Measurements from ENCODE around the gene TANGO2. TPM values are rescaled to one million over a fixed set of nuclear protein-coding genes. Genes with fewer than 3 reads are reported as not detected.
A peak's percentile ranks its signal among the peaks of the same experiment; 100 is the strongest.

Gene TANGO2
- total and polyA plus RNA-seq, 9 of the 15 experiments (the other 6 are each of a cell fraction or from before 2014, with no cell fraction given), result 15.5 to 94.9 (median 70.1) TPM

DNA sequence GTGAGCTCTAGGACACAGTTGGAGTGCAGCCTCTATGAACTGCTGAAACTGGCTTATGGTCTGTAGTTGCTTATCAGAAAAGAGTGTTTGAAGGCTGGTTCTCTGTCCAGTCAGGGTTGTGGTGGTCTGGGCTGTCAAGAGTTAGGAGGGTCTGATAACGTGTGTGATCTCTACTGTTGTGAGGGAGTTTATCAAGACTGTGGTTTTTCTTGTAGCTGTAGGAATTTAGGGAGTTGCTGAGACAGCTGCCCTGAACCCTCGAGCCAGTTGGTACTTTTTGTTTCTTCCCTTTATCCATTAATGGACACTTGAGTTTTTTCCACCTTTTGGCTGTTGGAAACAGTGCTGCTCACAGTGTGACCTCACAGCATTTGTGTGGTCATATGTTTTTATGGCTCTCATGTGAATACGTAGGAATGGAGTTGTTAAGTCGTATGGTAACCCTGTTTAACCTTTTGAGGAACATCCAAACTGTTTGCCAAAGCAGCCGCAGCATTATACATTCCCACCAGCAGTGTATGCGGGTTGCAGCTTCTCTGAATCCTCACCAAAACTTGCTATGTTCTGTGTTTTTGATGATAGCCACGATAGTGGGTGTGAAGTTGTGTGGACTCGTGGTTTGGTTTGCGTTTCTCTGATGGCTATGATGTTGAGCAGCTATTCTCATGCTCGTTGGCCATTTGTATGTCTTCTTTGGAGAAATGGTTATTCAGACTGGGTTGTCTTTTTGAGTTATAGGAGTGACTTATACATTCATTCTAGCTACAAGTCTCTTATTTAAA is 38.3 kb downstream of the TANGO2 start:
- H4K20me1 ChIP-seq (replicated peaks; ENCODE audit: control insufficient read depth, insufficient read depth, low read length), result peaks cover 14% of the 10 kb centered on the region; the same call in 1 of the 2 replicates
- peak overlapping the region; percentile 81 for H3K4me2 ChIP-seq (ENCODE audit: insufficient read depth, low read length)
- H3K9ac ChIP-seq (ENCODE audit: insufficient read depth in 1 of 2, low read depth in 2 of 2, low read length in 2 of 2), result peak overlapping the region; percentile 1 to 52; a peak in 3 of 4 replicates
- peak overlapping the region; percentile 1; the same call in 1 of the 2 replicates for H3K4me3 ChIP-seq
- peak overlapping the region; percentile 27 for H2AFZ ChIP-seq (ENCODE audit: low read depth, low read length)
- ChIA-PET CTCF (ENCODE audit: low intra/inter-chr PET ratio) (no interaction called here), POLR2A (interaction anchor here (0.5 to 5.0 kb wide), 30 partner anchors 11 to 648 kb away, joined by 3 to 77 read pairs (median 4); partner anchors contain the start of genes DGCR8, RANBP1, TANGO2 and TRMT2A)
- peak; percentile 73 to 90 (median 80) for DNase-seq (ENCODE audit: extremely low read depth in 1 of 4, low spot score in 3 of 4)
- H3K4me1 ChIP-seq (replicated peaks in 1 of 2; ENCODE audit: control insufficient read depth in 2 of 2, insufficient read depth in 2 of 2, low read length in 2 of 2), result peaks cover 28 to 90% of the 10 kb centered on the region in 2 experiments
- intact Hi-C loops (cut with micrococcal nuclease) (loop anchor here (1.0 to 2.0 kb wide), 3 partner anchors 22 to 58 kb away; partner anchors contain the start of genes DGCR8, TANGO2 and TRMT2A), in situ Hi-C loops (cut with MboI) (no loop called here)
- no peaks in the 10 kb centered on the region for H3K27me3 ChIP-seq (ENCODE audit: control insufficient read depth in 2 of 2, insufficient read depth in 2 of 2, low read length in 2 of 2)
- 2% methylated on average over 10 of the region's 10 CpGs for WGBS (ENCODE audit: insufficient coverage, low coverage, missing lambda C conversion rate)
- no peaks in the 10 kb centered on the region for H3K9me3 ChIP-seq (replicated peaks; ENCODE audit: control insufficient read depth, insufficient read depth, low read depth, low read length)
- peaks cover 28% of the 10 kb centered on the region for H3K9me1 ChIP-seq (ENCODE audit: control insufficient read depth, insufficient read depth, low read length)
- BruUV-seq (replicated peaks), result TSS peak; percentile 25
- peaks cover 16% of the 10 kb centered on the region; the same call in 2 of the 3 replicates for H3K79me2 ChIP-seq (ENCODE audit: control insufficient read depth, insufficient read depth, low read length)
- peak; percentile 95 for FAIRE-seq
- H3K27ac ChIP-seq (ENCODE audit: extremely low read depth, low read depth, low read length), result peak overlapping the region; percentile 71
- ATAC-seq, result peak; percentile 83
- H3K36me3 ChIP-seq (ENCODE audit: control insufficient read depth, insufficient read depth, low read length), result peaks cover 80% of the 10 kb centered on the region
- TF ChIP-seq SOX6 (IDR thresholded peaks at IDR 0.05), result peak; percentile 72
- TF ChIP-seq, protein P1, sequence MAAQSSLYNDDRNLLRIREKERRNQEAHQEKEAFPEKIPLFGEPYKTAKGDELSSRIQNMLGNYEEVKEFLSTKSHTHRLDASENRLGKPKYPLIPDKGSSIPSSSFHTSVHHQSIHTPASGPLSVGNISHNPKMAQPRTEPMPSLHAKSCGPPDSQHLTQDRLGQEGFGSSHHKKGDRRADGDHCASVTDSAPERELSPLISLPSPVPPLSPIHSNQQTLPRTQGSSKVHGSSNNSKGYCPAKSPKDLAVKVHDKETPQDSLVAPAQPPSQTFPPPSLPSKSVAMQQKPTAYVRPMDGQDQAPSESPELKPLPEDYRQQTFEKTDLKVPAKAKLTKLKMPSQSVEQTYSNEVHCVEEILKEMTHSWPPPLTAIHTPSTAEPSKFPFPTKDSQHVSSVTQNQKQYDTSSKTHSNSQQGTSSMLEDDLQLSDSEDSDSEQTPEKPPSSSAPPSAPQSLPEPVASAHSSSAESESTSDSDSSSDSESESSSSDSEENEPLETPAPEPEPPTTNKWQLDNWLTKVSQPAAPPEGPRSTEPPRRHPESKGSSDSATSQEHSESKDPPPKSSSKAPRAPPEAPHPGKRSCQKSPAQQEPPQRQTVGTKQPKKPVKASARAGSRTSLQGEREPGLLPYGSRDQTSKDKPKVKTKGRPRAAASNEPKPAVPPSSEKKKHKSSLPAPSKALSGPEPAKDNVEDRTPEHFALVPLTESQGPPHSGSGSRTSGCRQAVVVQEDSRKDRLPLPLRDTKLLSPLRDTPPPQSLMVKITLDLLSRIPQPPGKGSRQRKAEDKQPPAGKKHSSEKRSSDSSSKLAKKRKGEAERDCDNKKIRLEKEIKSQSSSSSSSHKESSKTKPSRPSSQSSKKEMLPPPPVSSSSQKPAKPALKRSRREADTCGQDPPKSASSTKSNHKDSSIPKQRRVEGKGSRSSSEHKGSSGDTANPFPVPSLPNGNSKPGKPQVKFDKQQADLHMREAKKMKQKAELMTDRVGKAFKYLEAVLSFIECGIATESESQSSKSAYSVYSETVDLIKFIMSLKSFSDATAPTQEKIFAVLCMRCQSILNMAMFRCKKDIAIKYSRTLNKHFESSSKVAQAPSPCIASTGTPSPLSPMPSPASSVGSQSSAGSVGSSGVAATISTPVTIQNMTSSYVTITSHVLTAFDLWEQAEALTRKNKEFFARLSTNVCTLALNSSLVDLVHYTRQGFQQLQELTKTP (IDR thresholded peaks at IDR 0.05; ENCODE audit: low read depth in 1 of 2, partially characterized antibody in 2 of 2), result peak in 1 of 2 experiments; percentile 69
- 0 out of 2 replicates have a peak, but pooled peaks have one; percentile 62 for TF ChIP-seq ZNF696 (CRISPR knock-in tag; conservative IDR thresholded peaks at IDR 0.05)
- no peak for TF ChIP-seq ZBTB7A (IDR thresholded peaks at IDR 0.05; ENCODE audit: borderline replicate concordance, control insufficient read depth, low read depth, low read length)
- 0 out of 2 replicates have a peak, but pooled peaks have one; percentile 73 for TF ChIP-seq TCF7 (IDR thresholded peaks at IDR 0.05; ENCODE audit: borderline replicate concordance)
- TF ChIP-seq GTF2F1 (IDR thresholded peaks at IDR 0.05; ENCODE audit: low read depth, low read length), result no peak
- peak; percentile 22; the same call in 1 of the 2 replicates for TF ChIP-seq HINFP (tag; conservative IDR thresholded peaks at IDR 0.05; ENCODE audit: low read depth)
- no peak for TF ChIP-seq SRSF1 (IDR thresholded peaks at IDR 0.05; ENCODE audit: low read depth, low read length)
- no peak for TF ChIP-seq CBFA2T3 (IDR thresholded peaks at IDR 0.05)
- TF ChIP-seq HNRNPH1 (optimal IDR thresholded peaks at IDR 0.05; ENCODE audit: low read depth, low read length), result no peak
- no peak for TF ChIP-seq ZNF512 (tag; IDR thresholded peaks at IDR 0.05)
- TF ChIP-seq TRIM24 (IDR thresholded peaks at IDR 0.05), result peak in 1 of 2 experiments; percentile 37; a peak in 2 of 4 replicates
- no peak; the same call in 1 of the 2 replicates for TF ChIP-seq DMBX1 (CRISPR knock-in tag; IDR thresholded peaks at IDR 0.05; ENCODE audit: borderline replicate concordance)
- no peak for TF ChIP-seq NR3C1 (CRISPR knock-in tag; IDR thresholded peaks at IDR 0.05)

Data from K562 (cell line).